Measurements from ENCODE around the gene SLF1.

SLF1 gene

GRCh38 chr5:94658272-94658671 is 39.8 kb downstream of the SLF1 start:
- DNase-seq: no peak
- H4K20me1 ChIP-seq (ENCODE audit: insufficient read depth, low read length): no peaks in the 10 kb centered on the region
- no peak overlapping the region for H3K27ac ChIP-seq (ENCODE audit: low read length)
- H3K4me3 ChIP-seq (ENCODE audit: low read length): no peak overlapping the region
- no peak for TF ChIP-seq EZH2 (optimal IDR thresholded peaks at IDR 0.05; ENCODE audit: low read depth, low read length)
- no peak for TF ChIP-seq CTCF (IDR thresholded peaks at IDR 0.05; ENCODE audit: low read length)
- TF ChIP-seq EZH2phosphoT487 (IDR thresholded peaks at IDR 0.05; ENCODE audit: low read length): no peak
- no peaks in the 10 kb centered on the region for H3K4me1 ChIP-seq (ENCODE audit: low read length)
- no peaks in the 10 kb centered on the region for H3K9me3 ChIP-seq (replicated peaks; ENCODE audit: insufficient read depth, low read length)
- no peak overlapping the region for H3K9ac ChIP-seq (ENCODE audit: low read length)
- H3K9me2 ChIP-seq (replicated peaks; ENCODE audit: insufficient read depth, low read length): no peaks in the 10 kb centered on the region
- H3K36me3 ChIP-seq (replicated peaks; ENCODE audit: insufficient read depth, low read length): no peaks in the 10 kb centered on the region
- H3K27me3 ChIP-seq (replicated peaks; ENCODE audit: insufficient read depth, low read length): no peaks in the 10 kb centered on the region
- H2AFZ ChIP-seq (ENCODE audit: low read length): no peak overlapping the region
- peaks cover 12% of the 10 kb centered on the region for H3K79me2 ChIP-seq (ENCODE audit: low read length)
- no peak overlapping the region for H3K4me2 ChIP-seq (ENCODE audit: low read depth, low read length)
- H3F3A ChIP-seq (ENCODE audit: insufficient read depth, low read length): no peaks in the 10 kb centered on the region

- Histone ChIP-seq H3K9me3 (replicated peaks; ENCODE audit: insufficient read depth, low read length) (no peaks in the 10 kb centered on the region), H3K36me3 (replicated peaks; ENCODE audit: insufficient read depth, low read length) (no peaks in the 10 kb centered on the region), H3K27me3 (replicated peaks; ENCODE audit: insufficient read depth, low read length) (no peaks in the 10 kb centered on the region), H4K20me1 (ENCODE audit: insufficient read depth, low read length) (no peaks in the 10 kb centered on the region), H3K4me3 (ENCODE audit: low read length) (no peak overlapping the region), H3K9ac (ENCODE audit: low read length) (no peak overlapping the region), H3K79me2 (ENCODE audit: low read length) (peaks cover 12% of the 10 kb centered on the region), H3K4me1 (ENCODE audit: low read length) (no peaks in the 10 kb centered on the region), H3K9me2 (replicated peaks; ENCODE audit: insufficient read depth, low read length) (no peaks in the 10 kb centered on the region), H3K27ac (ENCODE audit: low read length) (no peak overlapping the region), H3K4me2 (ENCODE audit: low read depth, low read length) (no peak overlapping the region), H3F3A (ENCODE audit: insufficient read depth, low read length) (no peaks in the 10 kb centered on the region), H2AFZ (ENCODE audit: low read length) (no peak overlapping the region)
- TF ChIP-seq EZH2 (optimal IDR thresholded peaks at IDR 0.05; ENCODE audit: low read depth, low read length) (no peak), CTCF (IDR thresholded peaks at IDR 0.05; ENCODE audit: low read length) (no peak), EZH2phosphoT487 (IDR thresholded peaks at IDR 0.05; ENCODE audit: low read length) (no peak)
- no peak for DNase-seq
Measured at GRCh38 chr5:94660506-94660905, 42.0 kb downstream of the SLF1 start.

- no peak overlapping the region for H3K4me3 ChIP-seq (ENCODE audit: low read length)
- H2AFZ ChIP-seq (ENCODE audit: low read length): no peak overlapping the region
- H3K9me2 ChIP-seq (replicated peaks; ENCODE audit: insufficient read depth, low read length): no peaks in the 10 kb centered on the region
- H3K4me1 ChIP-seq (ENCODE audit: low read length): no peaks in the 10 kb centered on the region
- H3K9ac ChIP-seq (ENCODE audit: low read length): no peak overlapping the region
- H4K20me1 ChIP-seq (ENCODE audit: insufficient read depth, low read length): no peaks in the 10 kb centered on the region
- H3K79me2 ChIP-seq (ENCODE audit: low read length): peaks cover 12% of the 10 kb centered on the region
- H3K36me3 ChIP-seq (replicated peaks; ENCODE audit: insufficient read depth, low read length): no peaks in the 10 kb centered on the region
- TF ChIP-seq CTCF (IDR thresholded peaks at IDR 0.05; ENCODE audit: low read length) (no peak), EZH2phosphoT487 (IDR thresholded peaks at IDR 0.05; ENCODE audit: low read length) (no peak), EZH2 (optimal IDR thresholded peaks at IDR 0.05; ENCODE audit: low read depth, low read length) (no peak)
- H3K27ac ChIP-seq (ENCODE audit: low read length): no peak overlapping the region
- no peak for DNase-seq
- H3K27me3 ChIP-seq (replicated peaks; ENCODE audit: insufficient read depth, low read length): no peaks in the 10 kb centered on the region
- H3K4me2 ChIP-seq (ENCODE audit: low read depth, low read length): no peak overlapping the region
- H3K9me3 ChIP-seq (replicated peaks; ENCODE audit: insufficient read depth, low read length): no peaks in the 10 kb centered on the region
- no peaks in the 10 kb centered on the region for H3F3A ChIP-seq (ENCODE audit: insufficient read depth, low read length)
Measured at GRCh38 chr5:94661086-94661485, 42.6 kb downstream of the SLF1 start.
